8988T (cell line): Measurements from ENCODE around the gene DUOX1.

Source experiments
- DNase-seq: peaks from one replicate; pipeline ENCODE4 v3.0.0; 2011

DUOX1 gene

GRCh38 chr15:45106002-45106790 lies 23.6 kb upstream of the DUOX1 start:
- no peak for DNase-seq

GRCh38 chr15:45107941-45108630 lies 21.7 kb upstream of the DUOX1 start:
- DNase-seq = no peak

- DNase-seq = no peak
Measured at GRCh38 chr15:45110256-45110820, 19.5 kb upstream of the DUOX1 start.

GRCh38 chr15:45111390-45112142 lies 18.2 kb upstream of the DUOX1 start:
- no peak for DNase-seq

- no peak for DNase-seq
Measured at GRCh38 chr15:45112143-45112590, 17.6 kb upstream of the DUOX1 start.

GRCh38 chr15:45112591-45113379 lies 17.0 kb upstream of the DUOX1 start:
- no peak for DNase-seq

GRCh38 chr15:45113380-45113990 lies 16.3 kb upstream of the DUOX1 start:
- no peak for DNase-seq

GRCh38 chr15:45114076-45114750 lies 15.6 kb upstream of the DUOX1 start, which contains the start of the genes DUOX2 and DUOXA2:
DUOX2 (minus strand) TSS chr15:45114172; CDS start chr15:45113411, 761 bp downstream.
DUOXA2 (plus strand) TSS chr15:45114326; CDS start chr15:45114606, 280 bp downstream.
- peak; percentile 15 for DNase-seq

GRCh38 chr15:45114751-45115085 lies 15.1 kb upstream of the DUOX1 start:
- no peak for DNase-seq

GRCh38 chr15:45115312-45115820 lies 14.4 kb upstream of the DUOX1 start:
- DNase-seq = no peak

GRCh38 chr15:45116006-45116481 lies 13.8 kb upstream of the DUOX1 start:
- DNase-seq = no peak

GRCh38 chr15:45116482-45117307 lies 13.1 kb upstream of the DUOX1 start:
- no peak for DNase-seq

GRCh38 chr15:45117308-45118130 lies 12.3 kb upstream of the DUOX1 start:
- no peak for DNase-seq

- peak; percentile 96 for DNase-seq
Measured at GRCh38 chr15:45118131-45118588, 11.6 kb upstream of the DUOX1 start.

GRCh38 chr15:45118996-45119395 lies 10.8 kb upstream of the DUOX1 start:
- no peak for DNase-seq

GRCh38 chr15:45120081-45120972 lies 9.5 kb upstream of the DUOX1 start:
- no peak for DNase-seq

- DNase-seq = no peak
Measured at GRCh38 chr15:45121020-45121419, 8.8 kb upstream of the DUOX1 start.
